ENCODE measurements around the gene SETD6.

Gene SETD6

DNA sequence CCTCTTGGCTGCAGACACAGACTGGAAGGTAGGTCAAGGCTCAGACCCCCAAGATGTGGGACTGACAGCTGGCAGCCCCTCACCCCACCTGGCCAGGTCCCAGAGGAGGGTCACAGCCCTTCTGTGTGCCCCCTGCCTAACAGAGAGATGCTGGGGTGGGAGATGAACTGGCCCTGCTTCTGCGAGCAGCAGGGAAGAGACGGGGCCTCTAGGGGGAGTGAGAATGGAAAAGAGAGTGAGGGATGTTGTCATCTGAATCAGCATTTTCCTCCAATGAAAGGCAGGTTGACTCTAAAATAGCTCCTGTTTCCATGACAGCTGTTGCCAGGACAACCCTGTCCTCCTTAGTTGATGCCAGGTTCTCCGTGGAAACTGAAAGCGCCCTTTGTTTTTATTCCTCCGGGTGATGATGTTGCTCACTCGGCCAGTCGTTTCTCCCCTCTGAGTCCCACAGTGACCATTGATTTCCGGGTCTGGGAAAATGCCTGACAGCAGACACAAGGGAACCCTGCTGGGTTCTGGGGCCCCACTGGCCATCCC, 20.3 kb upstream of the SETD6 start:
- DNase-seq = no peak

DNA sequence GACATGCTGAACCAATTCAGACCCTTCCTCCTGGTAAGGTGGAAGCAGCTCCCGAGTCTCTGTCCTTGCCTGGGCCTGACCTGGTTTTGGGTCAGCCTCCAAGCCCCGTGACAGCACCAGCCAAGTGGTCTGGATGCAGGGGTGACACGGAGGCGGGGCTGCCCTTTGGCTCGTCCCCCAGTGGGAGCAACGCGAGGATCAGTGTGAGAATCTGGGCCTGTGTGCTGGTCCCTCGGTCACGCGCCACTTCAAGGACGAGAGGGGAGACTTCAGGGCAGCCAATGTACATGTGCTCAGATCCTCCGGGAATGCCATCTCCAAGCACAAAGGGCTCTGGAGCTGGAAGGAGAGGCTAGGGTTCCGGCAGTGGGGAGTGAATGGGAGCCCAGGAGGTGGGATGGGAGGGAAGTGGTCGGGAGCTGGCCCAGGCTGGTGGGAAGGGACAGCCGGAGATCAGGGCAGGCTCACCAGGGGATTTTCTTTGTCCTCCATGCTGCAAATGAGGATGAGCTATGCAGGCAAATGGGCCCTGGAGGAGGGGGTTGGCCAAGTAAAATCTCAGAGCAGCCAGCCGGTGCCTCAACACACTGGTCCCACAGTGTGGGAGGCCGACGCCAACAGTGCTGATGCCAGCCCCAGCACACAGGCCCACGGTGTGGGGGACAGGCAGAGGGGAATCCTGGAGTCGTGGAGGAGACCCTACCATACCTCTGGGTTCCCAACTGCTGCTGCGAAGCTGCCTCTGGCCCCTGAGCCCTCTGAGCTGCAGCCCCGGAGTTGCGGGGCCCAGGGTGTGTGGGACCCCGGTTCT, 19.6 kb upstream of the SETD6 start:
- DNase-seq = no peak

DNA sequence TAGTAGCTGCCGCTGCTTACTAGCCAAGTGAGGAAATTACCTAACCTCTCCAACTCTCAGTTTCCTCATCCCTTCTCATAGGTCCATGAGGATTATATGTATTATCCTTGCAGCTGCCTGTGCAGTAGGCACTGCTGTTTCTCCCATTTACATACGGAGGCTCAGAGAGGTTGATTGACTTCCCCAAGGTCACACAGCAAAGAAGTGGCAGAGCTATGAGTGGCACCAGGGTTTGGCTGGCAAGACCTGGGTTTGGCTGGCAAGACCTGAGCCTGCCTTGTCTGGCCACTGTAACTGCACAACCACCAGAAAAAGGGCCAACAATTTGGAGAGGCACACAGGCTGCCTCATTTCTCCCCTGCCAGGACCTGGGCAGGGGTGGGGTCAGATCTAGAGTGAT, 17.8 kb upstream of the SETD6 start:
- DNase-seq = no peak

GRCh38 chr16:58497935-58498334, 17.4 kb upstream of the SETD6 start:
- DNase-seq = no peak

- DNase-seq = no peak
These were observed 16.8 kb upstream of the SETD6 start for GRCh38 chr16:58498341-58499091.

DNA sequence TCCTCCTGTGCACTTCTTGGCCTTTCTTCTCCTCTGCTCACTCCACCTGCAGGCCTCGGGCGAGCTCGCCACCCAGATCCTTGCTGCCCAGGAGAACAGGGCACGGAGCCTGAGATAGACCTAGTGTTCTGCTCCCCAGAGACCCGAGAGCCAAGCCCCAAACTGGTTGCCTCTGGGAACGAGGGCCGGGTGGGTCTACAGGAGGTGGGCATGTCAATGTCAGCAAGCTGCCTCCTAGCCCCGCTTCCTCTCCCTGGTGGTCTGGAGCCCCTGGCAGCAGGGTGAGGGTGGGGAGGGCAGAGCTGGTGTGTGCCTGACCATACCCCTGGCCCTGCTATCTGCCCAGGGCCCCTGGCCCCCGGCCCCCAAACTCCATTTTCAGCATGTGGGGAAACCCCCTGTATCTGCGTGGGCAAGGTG, 16.2 kb upstream of the SETD6 start:
- DNase-seq = no peak

GRCh38 chr16:58499615-58500351, 15.5 kb upstream of the SETD6 start, which contains the start of gene NDRG4:
Gene NDRG4 (plus strand): TSS chr16:58500143. CDS start chr16:58500249, 106 bp downstream.
- no peak for DNase-seq

- DNase-seq = no peak
These were observed 14.7 kb upstream of the SETD6 start for GRCh38 chr16:58500430-58501241.

DNA sequence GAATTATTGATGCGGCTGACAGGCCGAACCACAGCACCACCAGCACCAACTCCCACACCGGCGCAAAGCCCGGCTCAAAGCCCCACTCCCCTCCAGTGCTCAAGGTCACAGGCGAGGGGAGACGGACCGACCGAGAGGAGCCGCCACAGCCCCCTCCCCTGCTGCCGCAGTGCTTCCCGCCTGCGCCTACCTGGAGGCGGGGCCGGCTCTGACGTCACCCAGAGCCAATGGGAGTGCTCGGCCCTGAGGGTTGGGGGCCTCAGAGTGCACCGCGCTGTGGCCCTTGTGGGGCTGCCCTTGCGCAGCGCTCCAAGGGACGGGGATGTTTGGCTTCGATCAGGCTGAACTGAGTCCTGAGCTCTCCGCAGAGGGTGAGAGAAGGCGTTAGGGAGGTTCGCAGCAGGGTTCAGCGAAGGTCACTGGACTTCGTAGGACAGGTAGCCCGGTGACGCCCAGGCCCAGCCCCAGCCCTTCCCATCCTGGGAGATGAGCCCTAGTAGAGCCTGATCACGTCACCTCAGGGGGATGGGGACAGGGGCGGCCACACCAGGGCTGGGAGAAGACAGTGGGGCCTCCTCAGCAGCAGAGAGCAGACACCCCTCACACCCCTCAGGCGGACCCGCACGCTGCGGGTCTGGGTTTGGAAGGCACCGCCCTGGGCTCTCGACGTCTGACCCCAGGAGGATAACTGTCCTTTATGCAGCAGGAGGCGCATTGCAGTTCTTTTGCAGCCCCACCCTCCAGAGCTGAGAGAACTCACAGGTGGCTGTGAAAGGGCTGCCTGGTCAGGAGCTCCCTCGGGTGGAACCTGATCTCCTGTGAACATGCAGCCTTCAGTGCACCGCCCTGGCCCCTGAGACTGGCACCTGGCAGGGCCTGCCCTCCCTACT, 13.8 kb upstream of the SETD6 start:
- no peak for DNase-seq

DNA sequence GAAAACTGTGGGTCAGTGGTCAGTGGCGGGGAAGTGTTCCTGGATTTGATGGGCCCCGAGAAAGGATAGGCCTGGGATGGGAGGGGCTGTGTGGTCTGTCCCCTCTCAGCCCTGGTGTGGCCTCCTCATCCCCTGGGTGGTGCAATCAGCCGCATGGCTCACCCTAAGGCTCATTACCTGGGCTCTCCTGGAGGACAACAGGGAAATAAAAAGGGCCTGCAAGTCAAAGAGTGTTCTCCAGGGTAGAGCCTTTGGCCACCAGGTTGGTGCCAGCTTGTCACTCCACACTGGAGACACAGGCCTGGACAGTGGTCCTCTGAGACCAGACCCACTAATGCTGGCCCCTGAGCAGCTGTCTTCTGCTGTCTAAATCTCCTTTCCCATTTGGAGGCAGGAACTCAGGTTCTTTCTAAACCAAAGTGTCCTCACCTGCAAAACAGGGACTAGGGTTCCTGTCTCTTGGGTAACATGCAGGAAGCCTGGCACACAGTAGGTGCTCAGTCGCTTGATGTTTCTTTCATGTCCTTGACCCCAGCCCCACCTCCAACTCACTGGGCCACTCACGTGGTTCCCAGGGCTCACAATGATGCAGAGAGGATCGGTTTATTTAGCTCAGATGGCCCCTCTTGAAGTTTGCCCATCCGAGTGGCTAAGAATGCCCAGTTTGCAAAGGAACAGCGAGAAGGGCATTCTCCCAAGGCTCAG, 12.9 kb upstream of the SETD6 start:
- no peak for DNase-seq

DNA sequence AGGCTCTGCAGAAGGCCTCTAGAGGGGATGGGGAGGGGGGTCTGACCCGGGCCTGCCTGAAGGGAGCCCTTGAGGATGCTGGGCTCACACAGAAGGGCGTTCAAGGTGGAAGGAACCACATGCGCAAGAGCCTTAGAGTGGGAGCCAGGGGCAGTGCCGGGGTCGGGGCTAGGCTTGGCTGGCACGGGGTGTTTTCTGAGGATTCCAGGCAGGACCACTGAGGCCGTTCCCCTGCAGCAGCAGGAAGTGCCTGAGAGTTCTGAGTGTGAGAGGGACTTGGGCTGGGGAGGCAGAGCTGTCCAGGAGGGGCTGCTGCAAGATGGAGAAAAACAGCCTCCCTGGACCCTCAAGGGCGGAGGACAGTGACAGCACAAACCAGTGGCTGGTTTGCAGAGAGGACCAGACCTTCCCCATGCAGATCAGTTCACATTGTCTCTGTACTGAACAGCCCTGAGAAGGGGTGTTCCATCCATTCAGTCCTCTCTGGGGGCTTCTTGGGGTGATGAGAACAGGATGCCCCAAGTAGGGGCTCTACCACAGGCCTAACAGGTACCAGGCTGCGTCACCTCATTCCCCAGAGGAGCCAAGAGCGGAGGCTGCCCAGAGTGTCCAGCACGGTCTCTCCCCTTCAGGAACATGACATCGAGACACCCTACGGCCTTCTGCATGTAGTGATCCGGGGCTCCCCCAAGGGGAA, 12.0 kb upstream of the SETD6 start:
- no peak for DNase-seq

DNA sequence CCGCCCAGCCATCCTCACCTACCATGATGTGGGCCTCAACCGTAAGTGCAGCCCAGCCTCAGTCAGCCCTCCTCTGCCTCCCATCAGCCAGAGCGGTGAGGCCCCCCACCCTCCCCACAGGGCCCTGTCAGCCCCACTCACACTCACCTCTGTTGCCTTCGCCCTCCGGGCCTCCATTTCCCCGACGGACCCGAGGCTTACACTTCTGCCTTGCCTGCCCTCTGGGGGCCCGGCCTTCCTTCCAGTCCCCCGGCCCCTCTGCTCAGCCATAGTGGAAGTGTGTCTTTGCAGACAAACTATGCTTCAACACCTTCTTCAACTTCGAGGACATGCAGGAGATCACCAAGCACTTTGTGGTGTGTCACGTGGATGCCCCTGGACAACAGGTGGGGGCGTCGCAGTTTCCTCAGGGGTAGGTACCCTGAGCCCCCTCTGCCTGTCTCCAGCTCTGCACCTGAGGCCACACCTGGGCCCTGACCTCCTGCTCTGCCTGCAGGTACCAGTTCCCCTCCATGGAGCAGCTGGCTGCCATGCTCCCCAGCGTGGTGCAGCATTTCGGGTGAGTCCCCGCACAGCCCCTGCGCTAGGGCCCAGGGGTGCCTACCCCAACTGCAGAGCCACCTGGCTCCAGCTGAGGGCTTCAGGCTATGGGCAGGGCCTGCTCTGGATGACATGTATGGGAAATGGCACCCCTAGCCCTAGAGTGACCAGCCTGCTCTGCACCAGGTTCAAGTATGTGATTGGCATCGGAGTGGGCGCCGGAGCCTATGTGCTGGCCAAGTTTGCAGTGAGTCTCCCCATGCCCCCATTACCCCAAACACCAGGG, 11.2 kb upstream of the SETD6 start:
- DNase-seq = no peak

DNA sequence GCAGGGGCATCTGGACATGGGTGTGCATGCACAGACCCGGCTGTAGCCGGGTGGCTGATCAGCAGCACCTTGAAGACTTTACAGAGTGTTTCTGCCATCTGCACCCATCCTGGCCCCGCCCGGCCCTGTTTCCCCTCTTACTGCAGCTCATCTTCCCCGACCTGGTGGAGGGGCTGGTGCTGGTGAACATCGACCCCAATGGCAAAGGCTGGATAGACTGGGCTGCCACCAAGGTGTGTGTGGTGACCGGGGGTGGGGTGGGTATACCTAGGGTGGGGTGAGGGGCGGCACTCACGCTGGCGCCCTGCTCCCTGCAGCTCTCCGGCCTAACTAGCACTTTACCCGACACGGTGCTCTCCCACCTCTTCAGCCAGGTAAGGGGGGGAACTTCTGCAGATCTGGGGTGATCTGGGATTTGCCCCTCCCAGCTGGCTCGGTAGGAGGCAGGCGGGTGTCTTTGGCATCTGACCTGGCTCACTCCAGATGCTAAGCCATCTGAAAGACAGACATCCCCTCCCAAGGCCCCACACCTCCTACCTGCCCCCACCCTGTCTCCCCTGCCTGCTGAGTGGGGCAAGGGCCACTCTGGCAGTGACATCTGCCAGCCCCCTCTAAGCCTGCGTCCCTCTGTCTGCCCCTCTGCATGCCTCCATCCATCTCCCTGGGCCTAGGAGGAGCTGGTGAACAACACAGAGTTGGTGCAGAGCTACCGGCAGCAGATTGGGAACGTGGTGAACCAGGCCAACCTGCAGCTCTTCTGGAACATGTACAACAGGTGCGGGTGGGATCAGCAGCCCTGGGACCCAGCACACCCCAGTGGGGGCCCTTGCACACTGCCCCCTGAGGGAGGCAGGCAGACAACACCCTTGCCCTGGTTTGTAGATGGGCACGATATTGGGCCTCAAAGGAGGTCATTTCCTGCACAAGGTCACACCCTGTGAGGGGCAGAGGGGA, 8.8 kb upstream of the SETD6 start:
- DNase-seq = no peak

DNA sequence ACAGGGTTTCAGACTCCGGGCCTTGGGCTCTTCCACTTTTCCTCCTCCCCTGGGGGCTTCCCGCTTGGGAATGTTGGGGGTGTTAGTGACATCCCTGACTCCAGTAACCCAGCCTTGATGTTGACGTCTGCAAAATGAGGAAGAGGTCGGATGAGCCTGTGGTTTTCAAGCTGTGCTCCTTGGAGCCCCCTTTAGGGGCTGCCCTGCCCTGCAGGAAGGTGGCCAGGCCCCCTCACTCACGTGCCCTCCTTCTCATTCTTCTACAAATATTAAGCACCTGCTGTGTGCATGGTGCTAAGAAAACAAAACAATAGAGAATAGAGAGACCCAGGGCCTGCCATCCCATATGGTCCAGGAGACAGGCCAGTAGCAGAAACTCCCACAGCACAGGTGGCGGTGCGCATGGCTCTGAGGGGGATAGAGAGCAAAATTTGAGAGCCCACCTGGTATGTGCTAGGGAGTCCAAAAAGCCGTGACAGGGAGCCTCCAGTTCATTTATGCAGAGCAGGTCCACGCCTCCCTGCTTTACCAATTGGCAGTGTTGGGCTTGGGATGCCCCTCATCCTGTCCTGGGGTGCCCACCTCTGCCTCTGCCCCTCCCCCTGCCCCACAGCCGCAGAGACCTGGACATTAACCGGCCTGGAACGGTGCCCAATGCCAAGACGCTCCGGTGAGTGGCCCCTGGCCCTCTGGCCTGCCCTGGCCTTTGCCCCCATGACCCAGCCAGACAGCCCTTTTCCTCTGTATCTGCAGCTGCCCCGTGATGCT, 7.9 kb upstream of the SETD6 start:
- DNase-seq = no peak

GRCh38 chr16:58507963-58508670, 7.2 kb upstream of the SETD6 start:
- no peak for DNase-seq

DNA sequence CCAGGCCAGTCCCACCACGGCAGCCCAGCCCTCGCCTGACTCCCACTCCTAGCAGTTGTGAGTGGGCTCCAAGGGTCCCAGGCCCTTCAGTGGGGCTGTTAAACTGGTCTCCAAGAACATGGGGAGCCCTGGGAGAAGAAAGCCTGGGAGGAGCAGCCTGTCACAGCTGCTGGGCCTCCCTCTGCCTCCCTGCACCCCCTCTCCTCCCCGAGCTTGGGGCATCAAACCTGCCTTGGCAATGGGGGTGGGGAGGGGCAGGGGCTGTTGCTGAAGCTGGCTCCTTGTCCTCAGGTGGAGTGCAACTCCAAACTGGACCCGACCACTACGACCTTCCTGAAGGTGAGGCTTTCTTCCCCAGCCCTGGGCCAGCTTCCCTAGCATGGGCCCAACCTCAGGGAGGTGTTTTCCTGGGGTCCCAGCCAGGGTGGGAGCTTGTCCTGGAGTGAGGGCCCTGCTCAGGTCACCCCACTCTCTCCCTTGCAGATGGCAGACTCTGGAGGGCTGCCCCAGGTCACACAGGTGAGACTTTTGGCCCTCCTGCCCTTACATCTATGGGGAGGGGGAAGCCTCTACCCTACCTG, 6.6 kb upstream of the SETD6 start:
- DNase-seq = no peak

Measured in activated effector memory CD4-positive, alpha-beta T cell treated with Interleukin-2 at 50 U/mL for 16 hours (primary cell).